Measurements from ENCODE around the gene RNF227.
A peak's percentile ranks its signal among the peaks of the same experiment; 100 is the strongest.

The RNF227 gene

GRCh38 chr17:7930841-7931631 is 14.9 kb upstream of the RNF227 start:
- no peak for DNase-seq (ENCODE audit: low read depth)

GRCh38 chr17:7929158-7930023 is 13.3 kb upstream of the RNF227 start, which contains the start of gene KCNAB3:
TSS of gene KCNAB3 (minus strand) at chr17:7929856. CDS start at chr17:7929435, 421 bp downstream.
- DNase-seq (ENCODE audit: low read depth): no peak

GRCh38 chr17:7927596-7927995 is 11.5 kb upstream of the RNF227 start:
- no peak for DNase-seq (ENCODE audit: low read depth)

GRCh38 chr17:7922845-7923628 is 6.9 kb upstream of the RNF227 start:
- DNase-seq (ENCODE audit: low read depth): peak; percentile 69

- DNase-seq (ENCODE audit: low read depth): no peak
These were observed 6.3 kb upstream of the RNF227 start for GRCh38 chr17:7922269-7922844.

GRCh38 chr17:7916808-7917207 is 719 bp upstream of the RNF227 start:
- no peak for DNase-seq (ENCODE audit: low read depth)

GRCh38 chr17:7916385-7916682 is 245 bp upstream of the RNF227 start:
- no peak for DNase-seq (ENCODE audit: low read depth)

GRCh38 chr17:7915179-7915610 is 894 bp downstream of the RNF227 start:
- no peak for DNase-seq (ENCODE audit: low read depth)

- DNase-seq (ENCODE audit: low read depth): no peak
These were observed 3.1 kb downstream of the RNF227 start for GRCh38 chr17:7912927-7913524.

GRCh38 chr17:7911116-7911515 is 5.0 kb downstream of the RNF227 start:
- no peak for DNase-seq (ENCODE audit: low read depth)

- DNase-seq (ENCODE audit: low read depth): no peak
These were observed 5.4 kb downstream of the RNF227 start for GRCh38 chr17:7910711-7911110.

- DNase-seq (ENCODE audit: low read depth): no peak
These were observed 5.8 kb downstream of the RNF227 start for GRCh38 chr17:7910281-7910680.

GRCh38 chr17:7909089-7909488 is 7.0 kb downstream of the RNF227 start:
- DNase-seq (ENCODE audit: low read depth): no peak

- no peak for DNase-seq (ENCODE audit: low read depth)
These were observed 12.7 kb downstream of the RNF227 start for GRCh38 chr17:7903154-7904103.

- DNase-seq (ENCODE audit: low read depth): no peak
These were observed 18.3 kb downstream of the RNF227 start for GRCh38 chr17:7897773-7898172.

- DNase-seq (ENCODE audit: low read depth): no peak
These were observed 19.0 kb downstream of the RNF227 start for GRCh38 chr17:7897090-7897489.

GRCh38 chr17:7894866-7895265 is 21.2 kb downstream of the RNF227 start:
- no peak for DNase-seq (ENCODE audit: low read depth)

- no peak for DNase-seq (ENCODE audit: low read depth)
These were observed 21.9 kb downstream of the RNF227 start for GRCh38 chr17:7894226-7894625.

- no peak for DNase-seq (ENCODE audit: low read depth)
These were observed 22.8 kb downstream of the RNF227 start for GRCh38 chr17:7893187-7893880.

All from stimulated activated CD8-positive, alpha-beta memory T cell treated with anti-CD3 and anti-CD28 coated beads, Interleukin-12 subunit alpha, Interleukin-12 subunit beta, amount 100 ng/mL, for 4 hours (primary cell).